ENCODE measurements around the gene CYP46A1.
A peak's percentile ranks its signal among the peaks of the same experiment; 100 is the strongest.

The CYP46A1 gene

GRCh38 chr14:99726538-99727095 is 42.5 kb downstream of the CYP46A1 start:
- no peak for TF ChIP-seq CTCF (IDR thresholded peaks at IDR 0.05; ENCODE audit: insufficient read depth, missing control alignments)
- no peak for DNase-seq (ENCODE audit: insufficient read length, low spot score)
- no peak for FAIRE-seq

GRCh38 chr14:99727096-99727870 is 43.2 kb downstream of the CYP46A1 start:
- no peak for TF ChIP-seq CTCF (IDR thresholded peaks at IDR 0.05; ENCODE audit: insufficient read depth, missing control alignments)
- FAIRE-seq (no peak), DNase-seq (ENCODE audit: insufficient read length, low spot score) (no peak)

- no peak for TF ChIP-seq CTCF (IDR thresholded peaks at IDR 0.05; ENCODE audit: insufficient read depth, missing control alignments)
- FAIRE-seq = no peak
- no peak for DNase-seq (ENCODE audit: insufficient read length, low spot score)
Measured at GRCh38 chr14:99728231-99728920, 44.3 kb downstream of the CYP46A1 start.

GRCh38 chr14:99728981-99729451 is 44.9 kb downstream of the CYP46A1 start:
- DNase-seq (ENCODE audit: insufficient read length, low spot score) (no peak), FAIRE-seq (no peak)
- TF ChIP-seq CTCF (IDR thresholded peaks at IDR 0.05; ENCODE audit: insufficient read depth, missing control alignments) = no peak

GRCh38 chr14:99729991-99730875 is 46.1 kb downstream of the CYP46A1 start:
- no peak for FAIRE-seq
- DNase-seq (ENCODE audit: insufficient read length, low spot score) = peak; percentile 89
- peak; percentile 75 for TF ChIP-seq CTCF (IDR thresholded peaks at IDR 0.05; ENCODE audit: insufficient read depth, missing control alignments)

GRCh38 chr14:99730876-99731546 is 46.9 kb downstream of the CYP46A1 start:
- FAIRE-seq (no peak), DNase-seq (ENCODE audit: insufficient read length, low spot score) (no peak)
- no peak for TF ChIP-seq CTCF (IDR thresholded peaks at IDR 0.05; ENCODE audit: insufficient read depth, missing control alignments)

Measured in D721Med (cell line).